Measurements from ENCODE around the gene PIGX. TPM values are rescaled to one million over a fixed set of nuclear protein-coding genes. Genes with fewer than 3 reads are reported as not detected.
A peak's percentile ranks its signal among the peaks of the same experiment; 100 is the strongest.

Gene PIGX
- total and polyA plus RNA-seq, 2 of the 4 experiments (the other 2 are of a cell fraction), result 9.4 to 14.5 TPM

GRCh38 chr3:196694202-196694638 is 18.0 kb upstream of the PIGX start:
- Histone ChIP-seq H3K9ac (ENCODE audit: low read depth, low read length) (no peak overlapping the region), H3K9me1 (ENCODE audit: insufficient read depth, low read length) (no peaks in the 10 kb centered on the region), H3K27me3 (ENCODE audit: control insufficient read depth, insufficient read depth, low read length) (peaks cover 7% of the 10 kb centered on the region), H4K20me1 (ENCODE audit: insufficient read depth, low read length) (no peaks in the 10 kb centered on the region), H3K56ac (ENCODE audit: extremely low read depth, insufficient read depth, low read length) (no peak overlapping the region), H4K8ac (ENCODE audit: low read depth in 2 of 2, low read length in 2 of 2) (peak overlapping the region in 1 of 2 experiments; percentile 64; a peak in 2 of 4 replicates), H2BK20ac (ENCODE audit: low read depth, low read length) (no peak overlapping the region), H3K4me2 (ENCODE audit: low read depth, low read length) (peak overlapping the region; percentile 36; the same call in 1 of the 2 replicates), H2BK120ac (ENCODE audit: low read depth, low read length) (no peak overlapping the region), H3K79me1 (ENCODE audit: low read depth in 1 of 2, low read length in 2 of 2) (no peaks in the 10 kb centered on the region), H3K4me3 (ENCODE audit: insufficient read depth, low read depth, low read length) (no peak overlapping the region), H4K91ac (ENCODE audit: insufficient read depth, low read depth, low read length) (no peak overlapping the region), H3K4me1 (ENCODE audit: control insufficient read depth, insufficient read depth, low read length) (0 out of 2 replicates have a peak, but pooled peaks cover 1% of the 10 kb centered on the region), H3K14ac (replicated peaks; ENCODE audit: low read depth, low read length) (no peak overlapping the region), H3K9me3 (ENCODE audit: control insufficient read depth, insufficient read depth, low read length) (no peaks in the 10 kb centered on the region), H3K27ac (ENCODE audit: insufficient read depth, low read length) (no peak overlapping the region), H2BK15ac (ENCODE audit: low read depth, low read length) (no peak overlapping the region), H3K23ac (ENCODE audit: low read depth, low read length) (no peak overlapping the region), H2BK5ac (ENCODE audit: low read depth, low read length, poor library complexity, severe bottlenecking) (peak overlapping the region; percentile 87), H3K36me3 (ENCODE audit: control insufficient read depth, insufficient read depth, low read length) (no peaks in the 10 kb centered on the region), H2AFZ (replicated peaks; ENCODE audit: low read length, poor library complexity) (no peak overlapping the region), H3K4ac (ENCODE audit: low read depth, low read length) (no peak overlapping the region), H3K18ac (ENCODE audit: low read depth, low read length) (no peak overlapping the region), H4K5ac (ENCODE audit: low read depth, low read length) (peak overlapping the region; percentile 19), H2AK9ac (replicated peaks; ENCODE audit: low read depth, low read length, poor library complexity) (no peak overlapping the region), H2AK5ac (ENCODE audit: low read depth, low read length) (no peak overlapping the region)
- TF ChIP-seq FOS (IDR thresholded peaks at IDR 0.05; ENCODE audit: low read depth, low read length) (no peak), BHLHE40 (IDR thresholded peaks at IDR 0.05; ENCODE audit: low read depth, low read length) (no peak), RCOR1 (IDR thresholded peaks at IDR 0.05; ENCODE audit: insufficient replicate concordance, low read length) (no peak), NFE2L2 (IDR thresholded peaks at IDR 0.05; ENCODE audit: low read depth, low read length) (no peak), RFX5 (IDR thresholded peaks at IDR 0.05; ENCODE audit: low read depth, low read length) (no peak), CTCF (conservative IDR thresholded peaks at IDR 0.05; ENCODE audit: low read depth, low read length) (no peak), USF2 (IDR thresholded peaks at IDR 0.05; ENCODE audit: low read depth, low read length) (no peak), SMC3 (IDR thresholded peaks at IDR 0.05; ENCODE audit: low read depth, low read length) (no peak), POLR2A (IDR thresholded peaks at IDR 0.05; ENCODE audit: low read depth, low read length) (no peak), MXI1 (IDR thresholded peaks at IDR 0.05; ENCODE audit: borderline replicate concordance, low read depth, low read length) (no peak), CHD1 (IDR thresholded peaks at IDR 0.05; ENCODE audit: low read depth, low read length) (no peak), CEBPB (IDR thresholded peaks at IDR 0.05; ENCODE audit: low read depth, low read length) (no peak), ELK1 (IDR thresholded peaks at IDR 0.05; ENCODE audit: borderline replicate concordance, low read depth, low read length) (no peak), RAD21 (IDR thresholded peaks at IDR 0.05; ENCODE audit: low read length) (no peak), MAFK (IDR thresholded peaks at IDR 0.05; ENCODE audit: low read depth, low read length) (no peak), MAZ (IDR thresholded peaks at IDR 0.05; ENCODE audit: borderline replicate concordance, low read depth, low read length) (no peak)
- in situ Hi-C loops (cut with MboI; ENCODE audit: low sequenced_read_pairs) (no loop called here), intact Hi-C loops (cut with micrococcal nuclease) (no loop called here), dilution Hi-C loops (cut with HindIII; ENCODE audit: low sequenced_read_pairs, unreplicated experiment) (no loop called here)
- 0% methylated on average over 1 of the region's 1 CpG; no CpG with 5 or more reads in 1 of the 2 experiments for WGBS, 2 experiments (ENCODE audit: extremely low coverage in 2 of 2, insufficient read length in 1 of 2)
- peak; percentile 68 for ATAC-seq (ENCODE audit: low read depth)
- CTCF ChIA-PET, result no interaction called here
- peak; percentile 13 for DNase-seq
- no TSS peak for BruUV-seq (replicated peaks)
- POLR2A ChIA-PET (ENCODE audit: unreplicated experiment), result no interaction called here
